Activated CD4-positive, alpha-beta T cell treated with anti-CD3 and anti-CD28 coated beads, Interleukin-2, amount 50 U/mL, for 48 hours (primary cell): ENCODE data around the gene ATAD2B.
"Not testable (repeated sequence)": the region's sequence is repeated elsewhere in the genome, so short reads cannot be mapped to it uniquely, and the experiment has no call there.

ENCODE experiments used
- DNase-seq, 2 experiments: peaks; one replicate each; pipeline ENCODE4 v3.0.0-alpha.2; 2020

ATAD2B gene

DNA sequence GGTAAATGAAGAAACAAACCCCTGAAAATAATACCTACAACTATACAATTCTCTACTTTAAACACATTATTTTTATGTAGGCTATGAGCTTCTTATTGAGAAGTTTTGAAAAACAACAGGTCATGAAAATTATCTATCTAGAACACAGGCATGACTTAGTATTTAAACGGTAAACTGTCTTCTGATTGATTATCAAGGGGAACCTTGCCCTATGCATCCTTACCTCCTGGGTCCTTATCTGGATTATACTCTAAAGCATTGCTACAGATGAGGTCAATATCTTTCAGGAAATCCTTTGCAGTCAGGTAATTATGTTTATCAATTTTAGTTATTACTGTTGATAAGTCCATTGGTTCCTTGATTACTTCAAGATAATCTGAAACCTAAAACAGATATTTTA, 144.3 kb downstream of the ATAD2B start:
- DNase-seq, result no peak

DNA sequence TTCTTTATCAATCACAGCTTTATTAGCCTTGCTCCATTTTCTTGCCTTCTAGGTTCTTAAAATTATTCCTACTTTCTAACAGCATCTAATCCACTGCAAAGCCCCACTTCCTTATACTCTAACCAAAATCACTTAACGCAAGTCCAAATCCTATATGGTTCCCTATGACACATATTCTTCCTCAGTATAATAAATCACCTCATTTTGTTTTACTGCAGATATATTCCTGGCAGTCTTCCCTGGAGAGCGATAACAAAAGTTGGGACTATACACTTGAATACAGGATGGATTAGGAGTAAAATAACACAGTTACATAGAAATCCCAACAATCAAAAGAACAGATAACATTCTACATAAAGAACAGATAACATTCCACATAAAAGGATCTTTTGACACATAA, 144.8 kb downstream of the ATAD2B start:
- no peak for DNase-seq

DNA sequence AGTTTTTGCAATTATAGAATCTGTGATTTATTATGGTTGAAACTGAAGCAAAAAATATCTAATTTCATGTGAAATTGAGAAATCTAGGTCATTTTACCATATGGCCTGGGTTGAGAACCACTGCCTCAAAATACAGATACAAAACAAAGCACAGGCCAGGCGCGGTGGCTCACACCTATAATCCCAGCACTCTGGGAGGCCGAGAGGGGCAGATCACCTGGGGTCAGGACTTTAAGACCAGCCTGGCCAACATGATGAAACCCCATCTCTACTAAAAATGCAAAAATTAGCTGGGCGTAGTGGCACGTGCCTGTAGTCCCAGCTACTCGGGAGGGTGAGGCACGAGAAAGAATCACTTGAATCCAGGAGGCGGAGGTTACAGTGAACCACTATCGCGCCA, 146.5 kb downstream of the ATAD2B start:
- not testable (repeated sequence) for DNase-seq

DNA sequence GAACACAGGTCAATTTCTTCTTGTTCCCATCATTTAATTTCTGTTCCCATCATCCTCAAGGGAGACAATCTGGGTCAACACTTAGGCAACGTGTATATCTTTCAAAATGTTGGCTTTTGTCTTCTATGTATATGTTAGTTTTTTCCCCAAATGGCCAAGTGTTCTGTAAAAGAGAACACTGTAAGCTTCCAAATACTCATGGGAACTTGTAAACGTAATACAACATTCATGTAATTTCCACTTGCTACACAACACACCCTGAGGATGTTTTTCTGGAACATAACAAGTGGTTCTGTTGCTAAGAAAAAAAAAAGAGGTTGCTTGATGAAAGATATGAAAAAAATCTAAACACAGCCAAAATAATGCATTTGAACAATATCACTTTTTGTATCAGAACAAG, 149.1 kb downstream of the ATAD2B start:
- DNase-seq, result no peak

DNA sequence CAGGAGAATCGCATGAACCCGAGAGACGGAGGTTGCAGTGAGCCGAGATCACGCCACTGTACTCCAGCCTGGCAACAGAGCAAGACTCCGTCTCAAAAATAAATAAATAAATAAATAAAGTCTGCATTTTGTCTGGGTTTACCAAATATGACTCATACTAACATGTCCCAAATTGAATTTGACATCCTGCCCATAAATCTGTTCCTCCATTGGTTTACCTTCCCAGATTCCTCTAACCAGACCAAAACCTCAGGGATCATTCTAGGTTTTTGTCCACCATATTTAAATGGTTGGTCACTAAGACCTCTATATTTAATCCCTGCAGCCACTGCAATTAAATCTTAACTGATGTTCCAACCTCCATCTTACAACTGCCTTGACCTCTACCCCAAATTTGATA, 150.9 kb downstream of the ATAD2B start:
- DNase-seq, result no peak

DNA sequence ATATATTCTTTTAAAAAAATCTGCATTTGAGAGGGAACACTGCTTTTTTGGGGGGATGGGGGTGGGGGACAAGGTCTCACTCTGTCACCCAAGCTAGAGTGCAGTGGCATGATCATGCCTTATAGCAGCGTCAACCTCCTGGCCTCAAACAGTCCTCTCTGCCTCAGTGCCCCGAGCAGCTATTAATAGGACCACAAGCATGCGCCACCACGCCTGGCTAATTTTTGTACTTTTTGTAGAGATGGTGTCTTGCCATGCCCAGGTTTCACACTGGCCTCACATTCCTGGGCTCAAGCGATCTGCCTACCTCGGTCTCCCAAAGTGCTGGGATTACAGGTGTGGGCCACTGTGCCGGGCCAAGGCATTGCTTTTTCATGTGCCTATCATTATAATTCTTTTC, 154.2 kb downstream of the ATAD2B start:
- no peak for DNase-seq

DNA sequence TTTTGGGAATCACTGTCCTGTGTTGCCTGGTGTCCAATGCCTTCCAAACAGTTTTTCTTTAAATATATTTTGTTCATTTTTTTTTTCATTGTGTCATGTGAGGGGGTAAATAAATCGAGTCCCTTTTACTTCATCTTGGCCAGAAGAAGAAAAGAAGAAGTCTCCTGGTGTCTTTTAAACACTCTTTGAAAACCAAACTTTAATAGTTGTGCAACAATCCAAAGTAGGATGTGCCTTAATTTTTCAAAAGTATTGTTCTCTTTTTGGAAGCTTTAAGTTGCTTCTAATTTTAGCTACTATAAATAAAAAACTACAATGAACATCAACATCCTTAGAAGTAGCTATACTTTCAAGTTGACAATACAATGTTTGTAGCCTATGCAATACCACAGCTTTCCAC, 154.9 kb downstream of the ATAD2B start:
- no peak for DNase-seq

DNA sequence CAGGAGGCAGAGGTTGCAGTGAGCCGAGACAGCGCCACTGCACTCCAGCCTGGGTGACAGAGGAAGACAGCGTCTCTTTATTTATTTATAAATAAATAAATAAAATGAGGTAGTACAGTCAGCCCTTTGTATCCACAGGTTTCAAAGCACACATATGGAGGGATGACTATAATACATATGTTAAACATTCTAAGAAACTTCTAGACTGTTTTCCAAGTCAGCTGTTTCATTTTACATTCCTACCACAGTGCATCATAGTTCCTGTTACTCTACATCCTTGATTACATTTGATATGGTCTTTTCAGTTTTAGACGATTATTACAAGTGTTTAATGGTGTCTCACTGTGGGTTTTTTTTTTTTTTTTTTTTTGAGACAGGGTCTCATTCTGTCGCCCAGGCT, 157.6 kb downstream of the ATAD2B start:
- no peak for DNase-seq

DNA sequence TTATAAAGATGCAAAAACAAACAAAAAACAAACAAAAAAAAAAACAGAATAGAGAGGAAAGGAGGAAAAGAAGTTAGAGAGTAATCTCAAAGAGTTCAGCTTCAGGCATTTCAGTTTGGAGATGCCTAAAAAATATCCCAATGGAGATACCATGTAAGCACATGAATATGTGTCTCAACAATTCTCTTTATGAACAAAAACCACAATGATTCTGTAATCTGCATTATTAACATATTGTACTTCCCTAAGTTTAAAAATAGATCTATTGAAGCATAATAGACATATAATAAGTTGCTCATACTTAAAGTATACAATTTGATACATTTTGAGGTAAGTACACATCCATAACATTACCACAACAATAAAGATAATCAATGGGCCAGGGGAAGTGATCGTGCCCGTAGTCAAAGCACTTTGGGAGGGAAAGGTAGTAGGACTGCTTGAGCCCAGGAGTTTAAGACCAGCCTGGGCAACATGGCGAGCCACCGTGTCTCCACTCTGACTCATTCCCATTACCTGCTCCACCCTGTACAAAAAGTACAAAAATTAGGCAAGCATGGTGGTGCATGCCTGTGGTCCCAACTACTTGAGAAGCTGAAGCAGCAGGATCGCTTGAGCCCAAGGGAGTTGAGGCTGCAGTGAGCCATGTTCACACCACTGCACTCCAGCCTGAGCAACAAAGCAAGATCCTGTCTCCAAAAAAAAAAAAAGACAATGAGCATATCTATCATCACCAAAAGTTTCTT, 158.9 kb downstream of the ATAD2B start:
- DNase-seq, result no peak

DNA sequence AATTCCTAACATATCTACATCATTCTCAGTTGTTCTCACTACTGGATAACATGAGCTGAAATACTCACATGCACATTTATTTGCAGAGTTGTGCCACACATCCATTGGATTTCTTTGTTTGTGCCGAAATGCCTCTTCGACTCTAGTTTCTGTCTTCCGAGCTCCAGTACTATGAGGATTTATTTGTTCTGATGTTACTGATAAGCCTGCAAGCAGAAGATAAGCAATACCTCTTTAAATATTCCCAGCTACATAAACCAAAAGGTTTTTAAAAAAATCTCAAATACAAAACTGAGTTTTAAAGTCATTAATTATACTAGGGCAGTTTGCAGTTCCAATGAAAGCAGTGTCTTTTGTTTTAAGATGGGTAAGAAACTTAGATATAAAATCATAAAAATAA, 164.8 kb downstream of the ATAD2B start:
- no peak for DNase-seq

DNA sequence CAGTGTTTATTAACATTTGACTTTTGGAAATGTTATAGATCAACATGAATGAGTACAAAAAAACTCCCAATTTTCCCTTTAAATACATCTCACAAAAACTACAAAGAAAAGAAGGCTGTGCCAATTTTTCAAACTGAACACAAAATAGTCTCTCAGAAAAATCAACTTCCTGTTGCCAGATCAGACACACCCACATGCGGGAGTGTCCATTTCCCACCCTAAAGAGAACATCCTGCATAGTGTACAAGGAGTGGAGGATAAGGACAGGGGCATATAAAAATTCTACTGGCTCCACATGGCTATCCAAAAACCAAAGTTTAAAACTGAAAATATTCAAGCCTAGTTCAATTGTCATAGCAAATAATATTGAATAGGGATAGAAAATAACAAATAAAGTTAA, 165.3 kb downstream of the ATAD2B start:
- no peak for DNase-seq

DNA sequence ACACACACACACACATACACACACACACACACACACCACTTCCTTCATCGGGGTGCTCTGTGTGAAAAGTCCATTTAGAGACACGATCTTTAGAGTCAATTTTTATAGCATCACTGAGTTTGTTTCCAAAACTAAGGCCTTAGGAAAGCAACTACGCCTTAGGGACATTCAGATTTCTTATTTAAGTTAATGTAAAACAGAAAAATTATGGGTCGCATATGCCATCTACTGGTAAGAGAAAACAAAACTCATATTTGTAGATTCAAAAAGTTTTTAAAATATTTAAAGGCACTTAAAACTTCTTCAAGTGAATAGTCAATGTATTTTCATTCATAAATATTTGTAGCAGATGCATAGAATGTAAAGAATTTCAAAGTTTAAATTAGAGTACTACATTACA, 166.2 kb downstream of the ATAD2B start:
- no peak for DNase-seq

DNA sequence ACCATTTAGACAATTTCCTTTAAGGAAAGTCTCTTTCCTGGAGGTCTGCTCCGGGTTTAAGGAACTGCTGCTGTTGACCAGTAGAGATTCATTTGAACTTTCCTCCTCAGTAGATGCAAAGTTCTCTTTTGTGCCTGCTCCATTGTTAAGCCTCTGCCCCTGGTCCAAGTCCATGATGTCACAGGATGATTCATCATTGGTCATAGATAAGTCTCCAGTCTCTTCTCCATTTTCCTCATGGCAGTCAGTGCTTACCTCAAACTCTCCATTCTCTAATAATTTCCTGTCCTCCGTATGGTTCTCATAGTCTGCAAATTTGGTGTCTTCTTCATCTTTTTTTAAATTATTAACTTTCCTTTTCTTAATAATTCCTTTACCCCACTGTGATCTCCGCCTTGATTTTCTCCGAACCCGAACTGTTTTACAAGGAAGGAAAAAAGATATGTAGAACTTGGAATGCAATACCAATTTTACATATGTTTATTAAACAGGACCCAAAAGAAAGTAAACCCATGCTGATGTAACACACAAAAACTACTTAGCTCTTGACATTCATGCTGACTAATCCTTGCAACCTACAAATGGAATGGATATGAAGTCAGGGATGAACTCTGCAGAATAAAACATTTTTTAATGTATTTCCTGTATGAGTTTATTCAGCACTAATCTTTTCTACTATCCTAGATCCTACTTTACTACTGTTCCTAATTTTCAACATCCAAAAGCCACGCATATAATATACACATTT, 169.1 kb downstream of the ATAD2B start:
- DNase-seq, result no peak

DNA sequence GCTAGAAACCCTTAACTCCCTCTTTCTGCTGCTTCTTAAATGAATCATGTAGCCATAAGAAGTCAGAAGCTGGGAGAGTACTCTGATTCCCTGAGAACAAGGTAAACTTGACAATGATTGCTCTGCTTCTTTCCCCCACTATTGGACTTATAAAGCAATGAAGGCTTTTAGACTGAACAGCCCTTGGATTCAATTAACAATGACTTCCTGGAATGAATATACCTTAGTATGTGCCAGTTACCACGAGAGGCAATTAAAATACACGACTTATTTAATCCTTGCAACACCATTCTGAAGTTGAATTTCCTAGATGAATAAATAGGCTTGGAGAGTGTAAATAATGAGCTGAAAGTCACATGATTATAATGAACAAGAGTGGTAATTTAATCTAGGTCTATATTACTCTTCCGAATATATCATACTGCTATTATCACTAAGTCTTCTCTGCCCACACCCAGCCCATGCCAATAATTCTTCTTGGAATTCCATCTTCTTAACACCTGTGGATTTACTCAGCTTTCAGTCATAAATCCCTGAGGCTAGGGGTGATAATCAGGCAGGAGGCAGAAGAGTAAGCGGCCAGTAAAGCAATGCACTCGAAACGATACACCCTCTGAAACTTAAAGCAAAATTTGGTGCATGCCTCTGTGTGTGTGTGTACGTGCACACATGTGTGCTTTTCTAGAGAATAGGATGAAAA, 170.2 kb downstream of the ATAD2B start:
- no peak for DNase-seq

DNA sequence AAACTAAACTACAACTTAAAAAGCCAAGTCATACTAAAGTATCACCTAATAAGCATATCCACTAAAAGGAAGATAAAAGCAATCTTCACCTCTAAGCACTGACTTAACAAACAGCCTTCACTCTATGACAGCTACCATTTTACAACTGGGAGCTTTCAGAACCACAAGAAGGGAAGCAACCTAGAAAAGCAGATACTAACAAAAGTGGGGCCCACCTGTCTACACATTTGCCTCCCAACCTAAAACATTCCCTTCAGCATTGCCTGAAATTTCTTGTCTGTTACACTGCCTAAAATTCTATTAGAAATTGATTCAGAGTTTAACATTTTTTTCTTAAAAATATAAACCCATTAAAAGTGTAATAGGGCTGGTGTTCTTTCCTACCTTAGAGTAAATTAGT, 172.0 kb downstream of the ATAD2B start:
- no peak for DNase-seq

DNA sequence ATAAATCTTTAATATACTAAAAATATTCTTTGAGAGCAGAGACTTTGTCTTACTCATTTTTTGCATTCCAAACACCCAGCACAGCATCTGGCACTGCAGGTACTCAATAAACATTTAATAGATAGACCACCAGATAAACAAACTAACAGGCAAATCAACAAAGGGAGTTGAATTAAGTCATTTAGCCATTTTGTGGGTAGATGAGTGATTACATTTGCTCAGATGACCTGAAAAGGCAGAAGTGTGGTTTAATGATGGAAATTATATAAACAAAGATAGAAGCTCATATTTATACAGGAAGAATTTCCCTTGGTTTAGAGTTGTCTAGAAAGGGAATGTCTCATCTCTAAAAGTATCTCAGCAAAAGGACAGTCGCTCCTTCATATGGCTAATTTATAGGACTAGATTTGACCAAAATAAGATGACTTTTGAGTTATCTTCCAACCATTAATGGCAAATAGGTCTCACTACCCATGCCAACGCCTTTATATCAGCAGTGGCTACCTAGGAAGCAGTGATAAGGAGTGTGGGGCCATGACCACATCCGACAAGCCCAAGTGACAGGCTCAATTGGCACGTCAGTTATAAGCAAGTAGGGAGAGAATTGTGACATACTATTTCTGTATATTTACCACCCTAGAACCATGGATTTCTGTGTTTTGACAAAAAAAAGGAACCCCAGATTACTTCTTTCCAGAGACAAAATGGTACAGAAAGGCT, 173.5 kb downstream of the ATAD2B start:
- no peak for DNase-seq

DNA sequence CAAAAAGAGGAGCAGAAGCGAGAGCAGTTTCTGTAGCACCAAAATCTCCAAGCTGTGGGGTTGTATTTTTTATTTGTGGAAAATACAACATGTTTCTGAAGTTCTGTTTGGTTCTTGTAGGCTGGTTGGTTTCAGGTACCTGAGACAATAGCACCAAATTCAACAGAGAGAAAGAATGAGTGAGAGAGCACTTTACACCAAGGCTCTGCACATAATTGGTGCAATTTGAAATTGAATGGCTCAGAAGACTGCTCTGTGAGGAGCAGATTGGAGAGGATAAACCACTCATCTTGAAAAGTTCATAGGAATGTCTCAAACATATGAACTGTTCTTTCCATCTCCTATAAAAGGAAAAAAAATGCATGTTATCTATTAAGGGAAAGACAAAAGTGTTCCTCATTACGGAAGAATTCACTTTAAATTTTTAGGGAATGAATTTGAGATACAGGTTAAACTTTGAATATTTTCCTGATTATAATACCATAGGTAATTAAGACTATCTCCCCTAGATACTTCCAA, 175.1 kb downstream of the ATAD2B start:
- no peak for DNase-seq

DNA sequence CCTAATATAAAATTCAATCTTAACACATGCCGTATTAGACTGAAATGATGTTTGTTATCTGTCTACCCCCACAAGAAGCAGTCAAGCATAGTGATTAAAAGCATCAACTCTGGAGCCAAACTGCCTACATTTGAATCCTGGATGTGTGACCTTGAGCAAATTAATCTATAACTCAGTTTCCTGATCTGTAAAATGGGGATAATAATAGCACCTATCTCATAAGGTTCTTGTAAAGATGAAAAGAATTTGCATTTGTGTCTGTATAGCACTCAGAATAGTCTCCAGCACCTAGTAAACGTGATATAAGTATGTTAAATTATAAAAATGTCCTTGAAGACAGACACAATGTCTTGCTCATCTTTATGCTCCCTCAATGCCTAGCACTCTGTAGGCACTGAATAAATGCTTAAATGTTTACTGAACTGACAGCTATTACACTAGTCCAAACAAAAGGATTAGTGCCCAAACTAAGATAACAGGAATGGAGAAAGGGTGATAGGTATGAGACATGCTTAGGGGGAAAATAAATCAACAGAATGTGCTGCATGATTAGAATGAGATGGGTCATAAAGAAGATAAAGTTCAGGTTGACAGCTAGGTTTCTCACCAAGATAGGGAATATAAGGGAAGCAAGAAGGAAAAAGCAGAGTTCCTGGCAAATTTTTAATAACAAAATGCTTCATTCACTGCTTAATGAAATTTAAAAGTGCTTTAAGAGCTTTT, 180.6 kb downstream of the ATAD2B start:
- no peak for DNase-seq

DNA sequence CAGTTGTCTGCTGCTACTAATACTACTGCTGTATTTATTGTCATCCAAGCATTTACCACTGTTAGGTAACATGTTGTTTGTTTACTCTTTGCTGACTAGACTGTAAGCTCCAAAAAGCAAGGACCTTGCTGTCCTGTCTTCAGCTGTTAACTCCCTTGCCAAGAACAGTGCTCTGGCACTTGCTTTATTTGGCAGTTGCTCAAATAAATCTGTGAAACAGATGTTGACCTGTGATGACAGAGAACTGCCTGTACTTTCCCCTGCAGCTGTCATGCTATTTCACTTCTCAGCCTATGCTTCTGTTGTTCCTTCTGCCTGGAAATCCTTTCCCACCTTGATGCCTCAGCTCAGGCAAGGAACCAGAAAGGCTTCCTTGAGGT, 181.2 kb downstream of the ATAD2B start:
- DNase-seq, result no peak

DNA sequence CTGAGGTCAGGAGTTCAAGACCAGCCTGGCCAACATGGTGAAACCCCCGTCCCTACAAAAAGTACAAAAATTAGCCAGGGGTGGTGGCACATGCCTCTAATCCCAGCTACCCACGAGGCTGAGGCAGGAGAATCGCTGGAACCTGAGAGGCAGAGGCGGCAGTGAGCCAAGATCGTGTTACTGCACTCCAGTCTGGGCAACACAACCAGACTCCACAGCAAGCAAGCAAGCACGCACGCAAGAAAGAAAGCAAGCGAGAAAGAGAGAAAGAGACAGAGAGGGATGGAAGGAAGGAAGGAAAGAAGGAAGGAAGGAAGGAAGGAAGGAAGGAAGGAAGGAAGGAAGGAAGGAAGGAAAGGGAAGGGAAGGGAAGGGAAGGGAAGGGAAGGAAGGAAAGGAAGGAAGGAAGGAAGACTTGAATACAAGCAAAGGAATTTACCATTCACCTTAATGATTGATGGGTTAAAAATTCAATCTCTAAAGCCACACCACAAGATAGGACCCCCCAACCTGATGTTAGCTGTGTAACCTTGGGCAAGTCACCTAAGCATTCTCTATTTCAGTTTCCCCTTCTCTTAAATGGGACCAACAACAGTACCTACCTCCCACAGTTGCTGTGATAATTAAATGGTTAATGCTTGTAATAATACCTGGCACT, 181.7 kb downstream of the ATAD2B start:
- DNase-seq, result no peak

DNA sequence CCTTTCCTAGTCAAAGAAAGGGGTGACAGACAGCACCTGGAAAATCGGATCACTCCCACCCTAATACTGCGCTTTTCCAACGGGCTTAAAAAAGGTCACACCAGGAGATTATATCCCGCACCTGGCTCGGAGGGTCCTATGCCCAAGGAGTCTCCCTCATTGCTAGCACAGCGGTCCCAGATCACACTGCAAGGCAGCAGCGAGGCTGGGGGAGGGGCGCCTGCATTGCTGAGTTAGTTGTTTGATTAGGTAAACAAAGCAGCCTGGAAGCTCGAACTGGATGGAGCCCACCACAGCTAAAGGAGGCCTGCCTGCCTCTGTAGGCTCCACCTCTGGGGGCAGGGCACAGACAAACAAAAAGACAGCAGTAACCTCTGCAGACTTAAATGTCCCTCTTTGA, 190.1 kb downstream of the ATAD2B start:
- DNase-seq, result not testable (repeated sequence)

DNA sequence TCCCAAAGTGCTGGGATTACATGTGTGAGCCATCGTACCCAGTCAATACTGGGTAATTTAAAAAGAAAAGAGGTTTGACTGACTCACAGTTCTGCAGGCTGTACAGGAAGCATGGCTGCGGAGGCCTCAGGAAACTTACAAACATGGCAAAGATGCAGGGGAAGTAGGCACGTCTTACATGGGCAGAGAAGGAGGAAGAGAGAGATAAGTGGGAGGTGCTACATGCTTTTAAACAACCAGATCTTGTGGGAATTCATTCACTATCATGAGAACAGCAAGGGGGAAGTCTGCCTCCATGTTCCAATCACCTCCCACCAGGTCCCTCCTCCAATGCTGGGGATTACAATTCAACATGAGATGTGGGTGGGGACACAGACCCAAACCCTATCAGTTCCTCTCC, 192.5 kb downstream of the ATAD2B start:
- no peak for DNase-seq
